OCI-LY7 (cell line): ENCODE measurements around the gene MYO9B.

Experiments
- EZH2phosphoT487 ChIP-seq: fragments of 200-600 bp; sonication (generic); IDR thresholded peaks from 2 replicates; pipeline ENCODE4 v1.6.1; 2018; ENCODE audit warnings: low read depth, borderline replicate concordance, mild to moderate bottlenecking, mixed run types, antibody characterized with exemption, low read length, moderate library complexity, mixed read lengths
- TF ChIP-seq, protein P1 (sequence below): fragments of 200-600 bp; sonication (generic); conservative IDR thresholded peaks from 2 replicates; pipeline ENCODE4 v1.5.1; 2014; ENCODE audit warnings: mild to moderate bottlenecking, antibody characterized with exemption, low read length, moderate library complexity, mixed read lengths

DNA sequence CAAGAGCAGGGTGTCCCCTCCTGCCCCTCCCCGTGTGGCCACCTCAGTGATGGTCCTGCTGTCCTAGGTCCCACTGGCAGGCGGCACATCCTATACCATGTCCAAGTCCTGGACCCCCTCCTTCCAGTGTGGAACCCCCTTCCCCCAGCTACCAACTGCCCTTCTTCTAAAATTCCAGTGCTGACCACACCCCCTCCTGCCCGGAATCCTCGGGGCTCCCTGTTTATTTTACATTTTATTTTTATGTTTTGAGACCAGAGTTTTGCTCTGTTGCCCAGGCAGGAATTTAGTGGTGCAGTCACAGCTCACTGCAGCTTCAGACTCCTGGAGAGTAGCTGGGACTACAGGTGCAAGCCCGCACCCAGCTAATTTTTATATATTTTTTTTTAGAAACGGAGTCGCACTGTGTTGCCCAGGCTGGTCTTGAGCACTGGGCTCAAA, 48.0 kb upstream of the MYO9B start:
- TF ChIP-seq, protein P1, sequence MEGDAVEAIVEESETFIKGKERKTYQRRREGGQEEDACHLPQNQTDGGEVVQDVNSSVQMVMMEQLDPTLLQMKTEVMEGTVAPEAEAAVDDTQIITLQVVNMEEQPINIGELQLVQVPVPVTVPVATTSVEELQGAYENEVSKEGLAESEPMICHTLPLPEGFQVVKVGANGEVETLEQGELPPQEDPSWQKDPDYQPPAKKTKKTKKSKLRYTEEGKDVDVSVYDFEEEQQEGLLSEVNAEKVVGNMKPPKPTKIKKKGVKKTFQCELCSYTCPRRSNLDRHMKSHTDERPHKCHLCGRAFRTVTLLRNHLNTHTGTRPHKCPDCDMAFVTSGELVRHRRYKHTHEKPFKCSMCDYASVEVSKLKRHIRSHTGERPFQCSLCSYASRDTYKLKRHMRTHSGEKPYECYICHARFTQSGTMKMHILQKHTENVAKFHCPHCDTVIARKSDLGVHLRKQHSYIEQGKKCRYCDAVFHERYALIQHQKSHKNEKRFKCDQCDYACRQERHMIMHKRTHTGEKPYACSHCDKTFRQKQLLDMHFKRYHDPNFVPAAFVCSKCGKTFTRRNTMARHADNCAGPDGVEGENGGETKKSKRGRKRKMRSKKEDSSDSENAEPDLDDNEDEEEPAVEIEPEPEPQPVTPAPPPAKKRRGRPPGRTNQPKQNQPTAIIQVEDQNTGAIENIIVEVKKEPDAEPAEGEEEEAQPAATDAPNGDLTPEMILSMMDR, result no peak
- no peak for TF ChIP-seq EZH2phosphoT487
